Measurements from ENCODE around the gene SLC43A3. TPM values are rescaled to one million over a fixed set of nuclear protein-coding genes. Genes with fewer than 3 reads are reported as not detected.

Gene SLC43A3
- total RNA-seq, 1 donor from 2014 or later: 53.5 TPM

- no peaks in the 10 kb centered on the region for H3K36me3 ChIP-seq
- intact Hi-C loops (cut with DNase I): no loop called here
- no peak overlapping the region for H3K27ac ChIP-seq
- H3K4me1 ChIP-seq: no peaks in the 10 kb centered on the region
- H3K9me3 ChIP-seq: no peaks in the 10 kb centered on the region
- H3K27me3 ChIP-seq: no peaks in the 10 kb centered on the region
- no peak for DNase-seq (ENCODE audit: extremely low spot score in 2 of 2)
- H3K4me3 ChIP-seq: no peak overlapping the region
- no peak for TF ChIP-seq CTCF (IDR thresholded peaks at IDR 0.05)
- no peak for TF ChIP-seq POLR2AphosphoS5 (IDR thresholded peaks at IDR 0.05; ENCODE audit: insufficient read depth in 1 of 2, low read depth in 1 of 2)
- TF ChIP-seq POLR2A (IDR thresholded peaks at IDR 0.05): no peak
Observed at GRCh38 chr11:57396744-57397143, 30.2 kb downstream of the SLC43A3 start.

GRCh38 chr11:57395905-57396623 lies 30.9 kb downstream of the SLC43A3 start:
- no peaks in the 10 kb centered on the region for H3K36me3 ChIP-seq
- no peak for DNase-seq (ENCODE audit: extremely low spot score in 2 of 2)
- TF ChIP-seq POLR2A (IDR thresholded peaks at IDR 0.05) (no peak), POLR2AphosphoS5 (IDR thresholded peaks at IDR 0.05; ENCODE audit: insufficient read depth in 1 of 2, low read depth in 1 of 2) (no peak), CTCF (IDR thresholded peaks at IDR 0.05) (no peak)
- no peak overlapping the region for H3K27ac ChIP-seq
- H3K4me3 ChIP-seq: no peak overlapping the region
- no peaks in the 10 kb centered on the region for H3K9me3 ChIP-seq
- no peaks in the 10 kb centered on the region for H3K27me3 ChIP-seq
- intact Hi-C loops (cut with DNase I): no loop called here
- H3K4me1 ChIP-seq: no peaks in the 10 kb centered on the region

- H3K4me1 ChIP-seq: no peaks in the 10 kb centered on the region
- intact Hi-C loops (cut with DNase I): no loop called here
- H3K9me3 ChIP-seq: no peaks in the 10 kb centered on the region
- TF ChIP-seq POLR2A (IDR thresholded peaks at IDR 0.05) (no peak), CTCF (IDR thresholded peaks at IDR 0.05) (no peak), POLR2AphosphoS5 (IDR thresholded peaks at IDR 0.05; ENCODE audit: insufficient read depth in 1 of 2, low read depth in 1 of 2) (no peak)
- no peak overlapping the region for H3K4me3 ChIP-seq
- no peaks in the 10 kb centered on the region for H3K27me3 ChIP-seq
- H3K36me3 ChIP-seq: no peaks in the 10 kb centered on the region
- H3K27ac ChIP-seq: no peak overlapping the region
- DNase-seq (ENCODE audit: extremely low spot score in 2 of 2): no peak
Observed at GRCh38 chr11:57394203-57394965, 32.5 kb downstream of the SLC43A3 start.

- no peaks in the 10 kb centered on the region for H3K9me3 ChIP-seq
- intact Hi-C loops (cut with DNase I): no loop called here
- H3K4me1 ChIP-seq: no peaks in the 10 kb centered on the region
- no peak overlapping the region for H3K27ac ChIP-seq
- H3K36me3 ChIP-seq: no peaks in the 10 kb centered on the region
- no peak for DNase-seq (ENCODE audit: extremely low spot score in 2 of 2)
- H3K27me3 ChIP-seq: no peaks in the 10 kb centered on the region
- no peak for TF ChIP-seq CTCF (IDR thresholded peaks at IDR 0.05)
- TF ChIP-seq POLR2A (IDR thresholded peaks at IDR 0.05): no peak
- TF ChIP-seq POLR2AphosphoS5 (IDR thresholded peaks at IDR 0.05; ENCODE audit: insufficient read depth in 1 of 2, low read depth in 1 of 2): no peak
- H3K4me3 ChIP-seq: no peak overlapping the region
Observed at GRCh38 chr11:57392763-57393105, 34.2 kb downstream of the SLC43A3 start.

Measured in vagina (tissue), 2 donors.